A673 (cell line): ENCODE results near the gene TCERG1L.

ENCODE experiments used
- CTCF ChIP-seq: fragments of 300-800, 200-600 bp; sonication (generic); conservative IDR thresholded peaks from 2 replicates; pipeline ENCODE4 v1.5.1; 2017; ENCODE audit warnings: low read depth, mild to moderate bottlenecking, antibody characterized with exemption, low read length, moderate library complexity, mixed read lengths
- EZH2 ChIP-seq: fragments of 200-600 bp; sonication (generic); IDR thresholded peaks from 2 replicates; pipeline ENCODE4 v1.6.1; 2017; ENCODE audit warnings: borderline replicate concordance, low read depth, mild to moderate bottlenecking, mixed read lengths, antibody characterized with exemption, low read length; ENCODE audit not compliant: poor library complexity, severe bottlenecking

GRCh38 chr10:131157899-131158298 is 153.6 kb downstream of the TCERG1L start:
- no peak for TF ChIP-seq CTCF
- TF ChIP-seq EZH2 = no peak
